ENCODE results near the gene CNIH3.
"Not testable (repeated sequence)": the region's sequence is repeated elsewhere in the genome, so short reads cannot be mapped to it uniquely, and the experiment has no call there.

Gene CNIH3

DNA sequence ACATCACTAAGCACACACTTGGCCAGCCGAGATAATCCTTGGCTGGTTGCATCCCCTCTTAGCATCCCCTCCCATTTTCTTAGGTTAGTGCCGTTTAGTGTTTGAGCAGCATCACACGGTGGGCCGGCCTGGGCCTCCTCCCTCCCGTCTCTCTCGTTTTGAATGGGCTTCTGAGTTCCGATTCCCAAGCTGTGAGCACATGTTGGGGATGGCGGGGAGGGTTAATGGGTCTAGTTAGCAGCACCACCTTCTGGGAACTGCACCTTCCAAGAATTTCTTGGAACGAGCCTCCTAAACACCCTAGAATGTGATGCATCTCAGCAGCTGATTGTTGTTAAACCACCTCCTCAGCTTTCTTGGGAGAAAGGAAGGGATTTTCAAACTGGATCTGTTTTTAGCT, 73.3 kb downstream of the CNIH3 start:
- no peak for DNase-seq (ENCODE audit: low spot score)

DNA sequence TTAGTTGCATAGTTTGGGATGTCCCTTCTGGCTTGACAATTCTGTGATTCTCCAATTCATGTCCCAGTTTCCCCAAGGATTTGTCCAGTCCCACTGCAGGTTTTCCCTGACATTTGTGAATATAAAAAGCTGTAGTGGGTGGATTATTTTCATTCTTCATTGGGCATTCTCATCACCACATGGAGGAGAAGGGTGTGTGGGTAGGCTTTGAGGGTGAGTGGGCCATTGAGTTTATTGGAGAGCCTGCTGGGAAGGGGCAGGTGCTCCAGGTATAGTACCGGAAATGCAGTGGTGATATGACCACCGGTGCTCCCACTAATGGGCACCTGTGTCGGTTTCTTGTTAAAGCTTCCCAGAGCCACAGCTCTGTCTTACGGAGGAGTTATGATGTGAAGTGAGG, 74.5 kb downstream of the CNIH3 start:
- DNase-seq (ENCODE audit: low spot score) = no peak

DNA sequence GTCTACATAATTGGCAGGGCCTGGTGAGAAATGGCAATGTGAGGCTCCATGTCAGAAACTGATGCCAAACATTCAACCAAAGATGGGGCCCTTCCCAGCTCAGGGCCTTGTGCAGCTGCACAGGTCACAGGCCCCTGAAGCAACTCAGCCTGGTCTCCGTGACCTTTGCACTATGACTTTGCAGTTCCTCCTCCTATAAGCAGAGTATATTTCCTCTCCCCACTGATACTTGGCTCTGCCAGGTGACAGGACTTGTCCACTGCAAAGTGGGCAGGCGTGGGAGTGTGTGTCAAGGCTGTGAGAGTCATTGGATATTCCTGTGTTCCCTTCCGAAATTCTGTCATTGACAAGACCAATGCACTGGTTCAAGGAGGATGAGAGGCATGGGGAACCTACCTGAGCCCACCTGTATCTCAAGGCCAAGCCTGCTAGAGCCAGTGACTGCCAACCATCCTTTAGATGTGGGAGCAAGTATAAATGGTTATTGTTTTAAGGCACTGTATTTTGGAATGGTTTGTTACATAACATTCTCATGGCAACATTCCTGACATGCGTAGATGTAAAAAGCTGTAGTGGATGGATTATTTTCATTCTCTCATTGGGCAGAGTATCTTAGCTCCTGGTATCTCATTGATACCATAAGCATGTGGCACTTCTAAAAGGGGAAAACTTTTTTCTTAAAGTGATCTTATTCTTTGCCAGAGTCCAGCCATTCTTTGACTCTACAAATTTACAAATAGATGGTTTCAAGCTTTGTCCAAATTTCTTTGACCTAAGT, 75.2 kb downstream of the CNIH3 start:
- DNase-seq (ENCODE audit: low spot score) = no peak

DNA sequence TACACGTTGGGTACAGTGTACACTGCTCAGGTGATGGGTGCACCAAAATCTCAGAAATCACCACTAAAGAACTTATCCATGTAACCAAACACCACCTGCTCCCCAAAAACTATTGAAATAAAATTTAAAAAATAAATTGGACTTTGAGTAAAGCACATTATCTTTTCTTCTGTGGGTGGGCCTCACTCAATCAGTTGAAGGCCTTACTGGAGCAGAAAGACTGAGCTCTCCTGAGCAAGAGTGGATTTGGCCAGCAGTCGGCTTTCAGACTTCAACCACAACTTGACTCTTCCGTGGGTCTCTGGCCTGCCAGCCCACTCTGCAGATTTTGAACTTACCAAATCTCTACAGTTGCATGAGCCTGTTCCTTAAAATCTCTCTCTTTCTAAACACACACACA, 78.9 kb downstream of the CNIH3 start:
- DNase-seq (ENCODE audit: low spot score) = no peak

DNA sequence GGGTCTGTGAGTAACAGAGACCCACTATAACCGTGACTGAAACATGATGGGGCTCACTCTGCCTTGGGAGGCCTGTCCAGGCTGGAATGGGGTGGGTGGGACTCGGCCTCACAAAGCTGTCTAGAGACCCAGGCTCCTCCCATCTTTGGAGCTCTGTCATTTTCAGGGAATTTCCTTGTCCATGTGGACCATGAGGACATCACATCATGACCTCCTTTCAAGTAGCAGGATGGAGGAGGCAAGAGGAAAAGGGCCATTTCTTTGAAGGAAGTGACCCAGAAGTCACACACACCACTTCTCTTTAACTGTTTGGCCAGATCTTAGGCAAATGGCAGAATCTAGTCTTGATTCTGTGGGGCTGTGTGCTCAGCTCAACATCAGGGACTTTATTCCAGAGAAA, 79.9 kb downstream of the CNIH3 start:
- no peak for DNase-seq (ENCODE audit: low spot score)

DNA sequence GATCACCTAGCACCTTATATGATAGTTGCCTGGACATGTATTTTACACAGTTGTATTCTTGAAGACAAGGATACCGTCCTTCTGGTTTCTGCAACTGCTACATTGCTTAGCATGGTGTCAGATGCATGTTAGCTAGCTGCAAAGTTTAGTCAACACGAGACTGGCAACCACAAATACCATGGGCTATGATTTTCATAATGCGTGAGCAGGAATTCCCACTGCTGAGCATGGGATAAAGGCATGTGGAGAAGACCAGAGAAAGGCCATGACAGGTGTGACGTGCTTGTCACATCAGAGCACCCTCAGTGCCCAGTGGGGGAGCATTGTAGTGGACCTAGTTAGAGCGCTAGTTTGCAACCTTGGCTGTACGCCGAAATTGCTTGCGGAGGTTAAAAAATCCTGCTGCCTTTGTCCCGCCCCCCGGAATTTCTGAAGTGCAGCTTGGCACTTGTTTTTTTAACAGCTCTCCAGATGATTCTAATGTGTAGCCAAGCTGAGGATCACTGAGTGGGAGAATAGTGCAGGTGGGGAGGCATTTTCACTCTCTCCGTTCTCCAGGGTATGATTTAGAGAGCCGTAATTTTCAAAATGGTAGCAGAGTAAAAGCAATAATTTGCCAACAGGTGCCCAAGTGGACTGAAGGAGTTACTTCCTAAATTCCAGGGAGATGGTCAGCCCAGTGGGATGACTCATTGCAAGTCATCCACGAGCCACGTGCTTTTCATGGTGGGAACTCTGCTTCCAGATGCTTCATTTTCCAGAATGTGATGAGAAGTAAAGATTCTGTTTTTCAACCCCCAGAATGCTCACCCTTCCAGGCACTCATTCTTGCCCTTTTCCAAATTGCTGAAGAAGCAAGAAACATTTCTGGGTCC, 81.0 kb downstream of the CNIH3 start:
- DNase-seq (ENCODE audit: low spot score) = no peak

DNA sequence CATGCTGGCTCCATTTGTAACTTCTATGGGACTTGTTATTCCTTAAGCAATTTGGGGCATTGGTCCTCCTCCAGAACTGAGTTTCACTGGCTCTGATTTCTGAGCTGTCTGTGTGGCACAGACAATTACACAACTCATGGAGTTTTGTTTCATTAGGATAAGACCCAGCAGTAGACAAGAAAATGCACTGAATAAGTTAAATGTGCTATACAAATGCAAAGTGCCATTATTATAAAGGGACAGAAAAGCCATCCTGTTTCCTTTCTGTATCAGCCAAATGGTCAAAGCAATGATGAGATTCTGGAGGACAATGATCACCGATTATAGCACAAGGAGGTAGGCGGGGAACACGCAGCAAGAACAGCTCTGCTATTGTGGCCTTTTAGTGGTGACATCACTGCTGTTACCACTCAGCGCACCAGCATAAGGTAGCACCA, 81.9 kb downstream of the CNIH3 start:
- no peak for DNase-seq (ENCODE audit: low spot score)

DNA sequence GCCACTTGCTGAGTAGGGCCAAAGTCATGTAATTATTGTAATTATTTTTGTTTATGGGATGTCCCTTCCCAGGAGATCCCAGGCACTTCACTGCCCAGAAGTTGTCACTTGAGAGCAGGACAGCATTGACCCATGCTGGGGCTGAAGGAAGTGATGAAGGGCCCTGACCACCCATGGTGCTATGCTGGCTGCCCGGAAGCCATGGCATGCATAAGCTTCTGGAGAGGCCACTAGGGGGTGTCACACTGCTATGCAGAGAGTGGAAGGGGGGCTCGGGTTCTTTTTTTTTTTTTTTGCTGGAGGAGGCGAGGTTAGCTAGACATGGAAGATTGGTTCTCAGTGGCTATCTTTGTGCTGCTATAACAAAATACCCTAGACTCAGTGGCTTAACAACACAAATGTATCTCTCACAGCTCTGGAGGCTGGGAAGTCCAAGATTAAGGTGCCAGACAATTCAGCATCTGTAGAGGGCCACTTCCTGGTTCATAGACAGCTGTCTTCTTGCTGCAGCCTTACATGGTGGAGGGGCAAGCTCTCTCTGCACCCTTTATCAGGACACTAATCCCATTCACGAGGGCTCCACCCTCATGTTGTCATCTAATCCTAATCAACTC, 84.9 kb downstream of the CNIH3 start:
- no peak for DNase-seq (ENCODE audit: low spot score)

DNA sequence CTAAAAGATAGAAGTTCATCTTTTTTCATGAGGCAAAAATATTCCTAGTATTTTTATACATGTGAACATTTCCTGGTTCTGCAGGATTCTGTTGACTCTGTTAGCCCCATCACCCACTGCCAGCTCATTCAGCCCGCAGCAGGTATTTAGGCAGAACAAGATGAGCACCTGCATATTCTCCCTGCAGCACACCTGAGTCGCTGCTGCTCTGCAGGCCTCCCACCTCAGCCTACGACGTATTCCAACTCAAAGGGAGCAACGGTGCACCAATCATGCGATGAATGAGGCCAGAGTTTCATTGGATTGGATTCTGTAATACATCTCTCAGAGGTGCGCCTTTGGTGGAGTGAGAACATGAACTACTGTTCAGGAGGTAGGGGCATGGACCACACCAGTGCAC, 87.6 kb downstream of the CNIH3 start:
- DNase-seq (ENCODE audit: low spot score) = no peak

DNA sequence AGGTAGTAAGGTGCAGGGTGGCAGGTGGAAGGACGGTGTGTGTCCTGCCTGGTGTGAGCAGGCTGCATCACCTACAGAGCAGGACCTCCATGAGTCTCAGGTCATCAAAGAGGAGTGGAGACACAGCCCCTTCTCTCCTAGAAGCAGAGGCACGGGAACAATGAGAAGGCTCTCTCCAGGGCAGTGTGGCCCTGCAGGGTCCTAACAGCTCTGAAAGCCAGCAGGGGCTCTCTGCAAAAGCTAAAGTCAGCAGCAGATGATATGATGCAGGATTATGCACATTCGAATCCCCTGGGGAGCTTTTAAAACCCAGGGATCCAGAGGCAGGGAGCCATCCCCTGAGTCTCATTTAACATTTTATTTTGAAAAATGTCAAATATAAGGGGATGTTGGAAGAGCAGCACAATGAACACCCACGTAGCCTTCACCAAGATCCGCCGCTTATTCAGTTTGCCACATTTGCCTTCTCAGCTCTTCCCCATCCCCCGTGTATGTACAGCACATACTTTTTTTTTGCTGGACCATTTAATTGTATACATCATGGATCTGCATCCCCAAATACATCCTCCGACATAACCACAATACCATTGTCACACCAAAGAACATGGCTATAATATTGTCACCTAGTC, 88.1 kb downstream of the CNIH3 start:
- no peak for DNase-seq (ENCODE audit: low spot score)

DNA sequence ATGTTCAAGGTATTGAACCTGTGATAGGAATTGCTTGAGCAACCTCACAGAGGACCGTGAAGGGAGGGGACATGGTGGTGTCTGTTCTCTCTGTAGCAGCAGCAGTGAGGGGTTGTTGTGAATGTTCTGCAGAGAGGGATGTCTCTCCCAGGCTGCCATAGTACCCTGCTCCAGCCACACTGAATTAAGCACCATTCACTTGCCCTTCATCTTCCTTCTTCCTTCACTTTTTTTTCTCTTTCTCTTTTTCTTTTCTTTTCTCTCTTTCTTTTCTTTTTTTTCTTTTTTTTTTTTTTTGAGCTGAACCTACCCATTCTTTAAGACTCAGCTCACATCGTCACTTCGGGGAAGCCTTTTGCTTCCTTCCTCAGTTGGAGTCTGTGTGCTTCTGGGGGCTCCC, 89.5 kb downstream of the CNIH3 start:
- no peak for DNase-seq (ENCODE audit: low spot score)

DNA sequence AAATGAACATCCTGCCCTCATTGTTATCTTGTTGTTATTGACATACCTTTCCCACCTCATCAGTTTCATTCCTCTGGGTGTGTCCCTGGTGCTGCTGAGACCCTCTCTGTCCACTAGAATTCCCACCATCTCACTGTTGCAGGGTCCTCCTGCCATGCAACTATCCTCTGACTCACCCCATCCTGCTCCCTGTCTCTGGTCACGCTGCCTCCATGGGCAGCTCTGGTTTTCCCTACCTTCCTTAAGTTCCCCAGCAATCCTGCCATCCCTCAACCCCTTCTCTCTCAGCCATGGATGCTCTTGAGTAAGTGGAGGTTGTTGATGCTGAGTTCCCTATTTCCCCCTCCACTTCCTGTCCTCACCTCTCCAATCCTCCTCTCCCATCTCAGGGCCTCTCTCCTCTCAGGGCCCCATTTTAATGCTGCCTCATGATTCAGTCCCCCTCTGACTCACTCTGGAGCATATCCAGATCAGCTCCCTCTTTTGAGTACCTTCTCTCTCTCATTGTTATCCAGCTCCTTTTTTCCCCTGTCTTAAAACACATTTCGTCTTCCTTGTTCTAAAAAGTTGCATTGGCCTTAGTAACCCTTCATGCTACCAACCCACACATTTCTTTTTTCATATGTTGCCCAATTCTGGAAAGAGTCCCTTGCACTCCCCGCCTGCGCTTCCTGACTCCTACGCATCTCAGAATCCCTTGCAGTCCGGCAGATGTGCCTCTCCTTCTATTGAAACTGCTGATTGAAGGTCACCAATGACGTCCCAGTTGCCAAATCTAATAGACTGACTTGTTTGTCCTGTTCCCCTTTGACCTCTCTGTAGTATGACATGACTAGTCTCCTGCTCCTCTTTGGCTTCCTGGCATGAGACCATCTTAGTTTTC, 92.0 kb downstream of the CNIH3 start:
- no peak for DNase-seq (ENCODE audit: low spot score)

DNA sequence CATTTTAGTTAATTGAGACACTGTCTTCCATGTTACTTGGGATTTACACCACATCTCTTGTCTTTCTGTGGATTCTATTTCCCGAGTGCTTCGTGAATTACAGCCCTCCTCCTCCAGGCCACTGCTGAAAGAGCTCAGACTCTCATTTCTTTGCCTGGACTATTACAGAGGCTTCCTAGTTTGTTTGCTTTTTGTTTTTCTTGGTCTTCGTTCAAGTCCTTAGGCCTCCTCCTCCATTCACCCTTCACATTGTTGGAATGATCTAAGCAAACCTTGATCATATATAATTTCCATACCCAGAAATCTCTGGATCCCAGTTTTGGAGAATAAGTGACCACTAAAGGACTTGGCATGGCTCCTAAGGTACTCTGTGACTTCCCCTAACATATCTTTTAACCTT, 94.1 kb downstream of the CNIH3 start:
- no peak for DNase-seq (ENCODE audit: low spot score)

DNA sequence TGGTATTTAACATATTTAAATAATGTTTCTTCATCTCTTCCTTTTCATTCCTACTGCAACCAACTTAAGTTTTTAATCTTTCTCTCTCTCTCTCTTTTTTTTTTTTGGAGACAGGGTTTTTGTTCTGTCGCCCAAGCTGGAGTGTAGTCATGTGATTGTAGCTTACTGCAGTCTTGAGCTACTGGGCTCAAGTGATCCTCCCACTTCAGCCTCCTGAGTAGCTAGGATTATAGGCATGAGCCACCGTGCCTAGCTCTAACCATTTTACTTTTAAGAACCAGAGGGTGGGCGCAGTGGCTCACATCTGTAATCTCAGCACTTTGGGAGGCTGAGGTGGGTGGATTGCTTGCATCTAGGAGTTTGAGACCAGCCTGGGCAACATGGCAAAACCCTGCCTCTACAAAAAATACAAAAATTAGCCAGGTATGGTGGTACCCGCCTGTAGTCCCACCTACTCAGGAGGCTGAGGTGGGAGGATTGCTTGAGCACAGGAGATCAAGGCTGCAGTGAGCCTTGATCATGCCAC, 95.2 kb downstream of the CNIH3 start:
- DNase-seq (ENCODE audit: low spot score) = not testable (repeated sequence)

DNA sequence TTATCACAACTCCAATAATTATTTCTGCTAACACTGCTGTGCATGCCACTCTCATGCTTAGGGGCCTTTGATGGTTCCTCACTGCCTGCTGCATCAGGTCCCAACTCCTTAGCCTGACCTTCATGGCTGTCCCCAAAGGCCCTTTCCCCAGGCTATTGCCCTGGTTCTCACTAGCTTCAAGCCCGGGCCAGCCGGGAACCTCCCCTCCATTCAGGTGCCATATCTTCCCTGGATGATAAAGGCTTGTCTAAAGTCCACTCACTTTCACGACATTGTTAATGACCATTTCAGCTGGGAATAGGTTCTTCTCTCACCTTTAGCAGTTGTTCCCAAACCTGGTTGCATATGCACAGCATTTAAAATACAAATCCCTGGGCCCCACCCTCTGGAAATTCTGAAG, 95.8 kb downstream of the CNIH3 start:
- no peak for DNase-seq (ENCODE audit: low spot score)

DNA sequence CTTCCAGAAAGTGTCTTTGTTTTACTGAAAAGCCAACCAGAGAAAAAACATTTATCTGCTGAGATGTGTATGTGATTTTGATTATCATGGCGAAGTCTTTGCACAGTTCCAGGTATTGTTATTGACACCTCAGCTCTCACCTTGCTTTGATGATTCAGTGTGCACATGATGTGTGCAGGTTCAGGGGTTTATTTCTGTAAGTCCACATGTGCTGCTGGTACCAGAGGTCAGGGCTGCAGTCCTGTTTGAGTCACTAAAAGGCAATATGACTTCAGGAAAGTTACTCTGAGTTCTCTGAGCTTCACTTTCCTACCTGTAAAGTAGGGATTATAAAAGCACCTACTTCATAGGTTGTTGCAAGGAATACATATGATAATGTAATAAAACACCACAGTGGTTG, 97.1 kb downstream of the CNIH3 start:
- no peak for DNase-seq (ENCODE audit: low spot score)

DNA sequence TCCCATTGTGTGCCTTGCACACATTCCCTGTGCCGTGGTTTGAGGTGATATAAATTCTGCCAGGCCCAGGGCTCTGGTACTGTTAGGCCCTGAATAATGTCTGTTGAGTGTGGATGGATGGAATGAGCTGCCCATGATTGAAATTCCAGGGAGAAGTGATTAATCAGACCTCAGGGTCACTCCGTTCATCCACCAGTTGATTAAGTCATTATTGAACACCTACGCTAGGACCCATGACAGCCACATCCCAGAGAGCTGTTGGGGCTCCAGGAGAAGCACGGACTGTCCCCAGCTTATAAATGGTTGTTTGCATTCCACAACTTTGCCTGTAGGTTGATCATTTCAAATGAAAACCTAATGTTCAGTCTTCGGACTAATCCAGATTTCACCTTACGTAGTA, 98.4 kb downstream of the CNIH3 start:
- no peak for DNase-seq (ENCODE audit: low spot score)

DNA sequence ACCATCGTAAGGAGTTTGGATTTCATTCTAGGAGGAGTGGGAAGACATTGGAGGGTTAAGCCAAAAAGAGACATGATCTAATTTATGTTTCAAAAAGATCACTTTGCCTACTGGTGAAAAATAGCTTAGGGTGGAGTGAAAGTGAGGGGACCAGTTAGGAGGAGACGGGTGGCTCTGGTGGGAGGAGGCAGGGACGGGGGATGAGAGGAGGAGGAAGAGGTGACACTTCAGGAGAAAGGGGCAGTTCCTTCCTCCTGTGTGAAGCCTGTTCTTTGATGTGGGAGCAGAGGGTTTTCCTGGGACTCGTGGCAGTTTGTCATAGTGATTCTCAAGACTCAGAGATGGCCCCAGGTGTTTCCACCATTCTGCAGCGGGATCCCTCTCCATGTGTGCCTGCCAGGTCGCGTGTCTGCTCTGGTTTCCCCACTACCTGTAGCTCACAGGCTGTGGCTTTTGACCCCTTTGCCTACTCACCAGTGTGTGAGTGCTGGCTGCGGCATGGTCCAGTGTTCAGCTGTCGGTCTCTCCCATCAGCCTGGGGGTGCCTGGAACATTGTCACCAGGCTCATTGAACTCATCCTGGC, 102.4 kb downstream of the CNIH3 start:
- DNase-seq (ENCODE audit: low spot score) = no peak

DNA sequence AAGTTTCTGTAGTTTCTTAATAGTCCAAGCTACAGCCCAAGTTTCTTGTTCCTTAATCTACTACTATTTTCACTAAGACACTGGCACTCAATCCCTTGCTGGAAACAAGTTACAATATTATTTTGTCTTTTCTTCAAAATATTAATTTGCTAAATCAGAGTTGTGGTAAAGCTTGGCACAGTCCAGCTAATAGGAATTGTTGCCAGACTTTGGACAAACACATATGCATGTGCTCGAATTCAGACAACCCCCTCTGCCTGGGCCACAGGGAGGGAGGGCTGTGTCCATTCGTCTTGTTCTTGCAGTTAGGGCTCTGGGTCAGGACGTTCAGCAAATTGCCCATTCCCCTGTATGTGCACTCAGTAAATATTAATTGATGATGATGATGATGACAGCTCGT, 103.6 kb downstream of the CNIH3 start:
- no peak for DNase-seq (ENCODE audit: low spot score)

DNA sequence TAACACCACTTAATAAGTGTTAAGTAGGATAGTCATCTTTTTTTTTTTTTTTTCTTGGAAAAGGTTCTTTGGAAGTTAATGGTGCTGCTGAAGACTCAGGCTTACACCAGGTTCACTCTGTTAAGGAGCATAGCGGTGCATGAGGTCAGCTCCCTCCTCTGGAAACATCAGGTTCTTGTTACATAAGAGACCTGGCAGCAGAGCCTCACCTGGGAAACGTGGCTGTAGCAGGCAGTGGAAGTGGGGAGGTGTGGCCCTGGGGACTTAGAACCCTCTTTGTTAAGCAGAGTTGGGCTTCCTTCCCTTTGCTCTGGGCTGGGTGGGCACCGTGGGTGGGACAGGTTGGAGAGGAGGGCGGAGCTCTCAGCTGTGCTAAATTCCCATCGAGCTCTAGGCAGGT, 104.1 kb downstream of the CNIH3 start:
- DNase-seq (ENCODE audit: low spot score) = no peak

DNA sequence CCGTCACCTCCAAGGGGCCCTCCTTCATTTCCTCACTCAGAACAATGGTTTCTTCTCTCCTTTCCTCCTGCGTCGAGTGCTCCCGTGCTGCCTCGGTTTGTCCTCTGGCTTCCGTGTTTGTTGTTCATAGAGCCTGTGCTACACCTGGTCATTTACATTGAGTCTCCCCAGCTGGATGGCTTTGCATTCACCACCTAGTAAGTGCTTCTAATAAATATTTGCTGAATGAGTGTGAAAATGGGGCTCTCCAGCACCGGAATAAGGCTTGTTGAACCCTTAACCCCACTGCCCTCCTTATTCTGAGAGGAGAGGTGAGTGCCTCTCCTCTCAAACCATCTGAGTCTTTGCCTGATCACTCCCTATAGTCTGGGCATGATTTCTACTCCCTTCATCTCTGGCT, 104.9 kb downstream of the CNIH3 start:
- no peak for DNase-seq (ENCODE audit: low spot score)
